22Rv1 (cell line): ENCODE measurements around the gene RAB30.

Experiments used
- H3K27ac ChIP-seq: fragments of 450-650 bp; 2 replicates; pipeline ENCODE4 v1.5.1; 2017
- ZFX ChIP-seq: fragments of 450-650 bp; IDR thresholded peaks from 2 replicates; pipeline ENCODE4 v1.6.1; 2017; ENCODE audit warnings: antibody characterized with exemption, borderline replicate concordance
- TF ChIP-seq, protein P1 (sequence below): fragments of 450-650 bp; IDR thresholded peaks from 2 replicates; pipeline ENCODE4 v1.5.1; 2017; ENCODE audit warnings: mild to moderate bottlenecking

Gene RAB30

DNA sequence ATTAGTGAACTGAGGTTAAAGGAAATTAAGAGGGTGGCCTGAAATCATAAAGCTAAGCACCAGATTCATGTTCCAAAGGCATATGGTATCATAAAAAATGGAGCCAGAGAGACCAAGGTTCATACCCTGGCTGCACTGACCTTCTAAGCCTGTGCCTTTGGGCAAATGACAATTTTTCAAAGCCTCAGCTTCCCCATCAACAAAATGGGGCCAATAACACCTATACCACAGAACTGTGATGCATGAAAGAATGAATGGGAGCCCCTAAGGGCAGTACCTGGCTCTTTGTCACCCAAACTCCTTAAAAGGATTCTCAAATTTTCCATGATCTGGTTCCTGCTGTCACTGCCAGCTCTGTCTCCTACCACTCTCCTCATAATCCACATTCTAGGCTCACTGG lies 72.5 kb downstream of the RAB30 start:
- H3K27ac ChIP-seq = no peak overlapping the region
- no peak for TF ChIP-seq ZFX
- TF ChIP-seq, protein P1, sequence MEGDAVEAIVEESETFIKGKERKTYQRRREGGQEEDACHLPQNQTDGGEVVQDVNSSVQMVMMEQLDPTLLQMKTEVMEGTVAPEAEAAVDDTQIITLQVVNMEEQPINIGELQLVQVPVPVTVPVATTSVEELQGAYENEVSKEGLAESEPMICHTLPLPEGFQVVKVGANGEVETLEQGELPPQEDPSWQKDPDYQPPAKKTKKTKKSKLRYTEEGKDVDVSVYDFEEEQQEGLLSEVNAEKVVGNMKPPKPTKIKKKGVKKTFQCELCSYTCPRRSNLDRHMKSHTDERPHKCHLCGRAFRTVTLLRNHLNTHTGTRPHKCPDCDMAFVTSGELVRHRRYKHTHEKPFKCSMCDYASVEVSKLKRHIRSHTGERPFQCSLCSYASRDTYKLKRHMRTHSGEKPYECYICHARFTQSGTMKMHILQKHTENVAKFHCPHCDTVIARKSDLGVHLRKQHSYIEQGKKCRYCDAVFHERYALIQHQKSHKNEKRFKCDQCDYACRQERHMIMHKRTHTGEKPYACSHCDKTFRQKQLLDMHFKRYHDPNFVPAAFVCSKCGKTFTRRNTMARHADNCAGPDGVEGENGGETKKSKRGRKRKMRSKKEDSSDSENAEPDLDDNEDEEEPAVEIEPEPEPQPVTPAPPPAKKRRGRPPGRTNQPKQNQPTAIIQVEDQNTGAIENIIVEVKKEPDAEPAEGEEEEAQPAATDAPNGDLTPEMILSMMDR = no peak

DNA sequence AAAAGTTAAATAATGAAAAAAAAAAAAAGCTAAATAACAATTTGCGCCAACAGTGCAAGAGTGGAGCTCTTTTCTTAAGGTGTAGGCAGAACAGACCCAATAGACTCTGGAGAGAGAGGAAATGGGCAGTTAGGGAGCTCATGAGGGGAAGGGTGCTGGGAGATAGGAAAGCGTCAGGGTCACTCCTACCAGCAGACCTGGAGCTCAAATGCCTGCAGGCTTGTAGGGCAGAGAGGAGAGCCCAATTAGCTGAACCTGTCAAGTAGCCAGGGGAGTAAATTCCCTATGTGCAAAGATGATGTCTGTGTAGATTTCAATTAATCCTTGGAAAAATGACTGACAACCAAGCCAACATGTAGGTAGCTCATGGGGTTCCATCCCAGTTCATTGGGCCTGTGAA lies 73.0 kb downstream of the RAB30 start:
- H3K27ac ChIP-seq = no peak overlapping the region
- no peak for TF ChIP-seq ZFX
- TF ChIP-seq, protein P1 = no peak

DNA sequence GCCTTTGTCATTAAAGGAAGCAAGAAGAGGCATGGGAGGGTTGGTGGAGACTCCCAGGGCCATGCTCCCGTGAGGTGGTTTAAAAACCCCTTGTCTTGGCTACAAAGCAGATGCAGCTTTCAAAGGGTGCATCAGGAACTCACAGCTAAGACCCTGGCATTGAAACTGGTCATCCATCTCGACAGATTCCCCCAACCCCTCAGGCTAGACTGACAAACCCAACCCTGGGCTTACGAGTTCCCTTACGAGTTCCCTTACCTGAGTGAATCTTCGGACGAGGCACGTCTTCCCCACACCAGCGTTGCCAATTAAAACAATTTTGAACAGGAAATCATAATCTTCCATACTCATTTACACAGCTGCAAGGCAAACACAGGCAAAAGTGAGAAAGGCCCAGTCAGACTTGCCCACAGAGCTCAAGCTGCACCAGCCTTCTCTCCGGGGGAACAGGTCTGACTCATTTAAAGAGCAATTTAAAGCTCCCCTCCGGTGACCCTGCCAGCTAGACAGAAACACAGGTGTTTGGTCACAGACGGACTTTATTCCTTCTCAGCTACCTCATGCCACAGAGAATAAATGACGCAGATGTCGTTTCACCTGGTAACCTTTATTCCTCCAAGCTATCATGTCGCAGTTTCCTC lies 74.6 kb downstream of the RAB30 start:
- H3K27ac ChIP-seq = no peak overlapping the region

DNA sequence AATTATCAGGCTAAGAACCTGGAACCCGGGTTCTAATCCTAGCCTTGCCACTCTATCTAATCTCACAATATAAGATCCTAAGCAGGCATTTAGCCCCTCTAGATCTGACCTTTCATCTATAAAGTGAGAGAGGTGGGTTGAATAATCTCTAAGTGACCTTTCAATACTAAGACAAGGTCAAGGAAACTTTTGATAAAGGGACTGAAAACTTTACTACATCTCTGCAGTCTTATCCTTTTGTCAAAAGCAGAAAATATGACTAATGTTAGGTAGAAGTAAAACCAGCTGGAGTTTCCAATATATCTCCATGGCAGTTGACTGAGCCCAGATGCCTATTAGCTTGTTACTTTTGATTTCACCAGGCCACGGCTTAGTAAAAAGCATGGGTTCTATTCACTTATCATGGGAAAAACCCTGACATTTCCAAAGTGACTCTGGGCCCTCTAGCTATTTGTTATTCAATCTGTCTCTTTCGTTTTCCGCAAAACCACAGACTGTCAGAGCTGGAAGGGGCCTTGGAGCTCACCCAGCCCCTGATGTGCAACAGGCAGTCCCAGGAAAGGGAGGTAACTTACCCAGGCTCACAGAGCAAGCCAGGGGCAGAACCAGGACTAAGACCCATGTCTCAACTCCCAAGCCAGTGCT lies 75.8 kb downstream of the RAB30 start:
- TF ChIP-seq ZFX = no peak
- TF ChIP-seq, protein P1 = no peak

More for the DNA sequence above, 74.6 kb downstream of the RAB30 start:
- TF ChIP-seq, protein P1 = no peak
- no peak for TF ChIP-seq ZFX

DNA sequence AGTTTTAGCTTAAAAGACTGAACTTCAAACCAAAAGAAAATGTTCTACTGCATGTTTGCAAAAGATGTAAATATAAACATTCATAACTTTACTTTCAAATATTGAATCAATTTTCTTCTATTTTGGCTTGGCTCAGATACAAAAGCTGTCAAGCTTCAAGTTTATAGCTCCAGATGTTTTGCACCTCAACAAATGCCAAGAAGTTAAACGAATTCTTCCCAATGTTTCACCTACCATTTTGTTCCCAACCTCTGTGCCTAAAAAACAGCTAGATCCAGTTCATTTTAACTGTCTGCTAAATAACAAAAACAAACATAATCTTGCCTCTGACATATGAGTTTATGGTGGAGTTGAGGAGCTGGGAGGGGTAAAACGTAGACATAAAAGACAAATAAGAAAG lies 76.5 kb downstream of the RAB30 start:
- no peak for TF ChIP-seq ZFX
- TF ChIP-seq, protein P1 = no peak
- H3K27ac ChIP-seq = no peak overlapping the region

More for the DNA sequence above, 75.8 kb downstream of the RAB30 start:
- no peak overlapping the region for H3K27ac ChIP-seq

DNA sequence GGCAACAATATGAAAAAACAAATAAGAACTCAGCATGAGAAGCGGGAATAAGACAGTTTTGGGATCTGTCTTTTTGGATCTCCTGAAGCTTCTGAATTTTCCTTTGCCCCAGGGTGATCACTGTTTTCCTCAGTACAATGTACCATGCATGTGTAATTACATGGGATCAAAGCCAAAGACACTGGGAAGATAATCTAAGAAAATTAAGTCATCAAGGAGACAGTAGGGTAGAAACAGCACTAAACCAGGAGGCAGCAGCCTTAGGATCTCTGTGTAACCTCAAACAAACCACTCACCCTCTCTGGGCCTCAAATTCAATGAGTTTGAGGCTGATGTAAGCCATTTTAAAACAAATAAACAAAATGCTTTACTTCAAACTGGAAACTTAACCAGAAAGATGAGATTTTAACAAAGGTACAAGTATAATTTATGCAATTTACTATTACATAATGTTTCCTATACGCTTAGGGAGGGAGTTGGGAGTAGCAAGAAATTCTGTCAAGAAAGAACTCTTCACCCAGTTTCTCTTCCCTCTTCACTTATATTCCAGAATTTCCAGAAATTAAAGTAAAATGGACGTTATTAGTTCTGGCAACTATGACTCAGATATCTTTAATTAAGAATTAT lies 77.0 kb downstream of the RAB30 start:
- TF ChIP-seq, protein P1 = no peak
- no peak for TF ChIP-seq ZFX
- H3K27ac ChIP-seq = no peak overlapping the region

DNA sequence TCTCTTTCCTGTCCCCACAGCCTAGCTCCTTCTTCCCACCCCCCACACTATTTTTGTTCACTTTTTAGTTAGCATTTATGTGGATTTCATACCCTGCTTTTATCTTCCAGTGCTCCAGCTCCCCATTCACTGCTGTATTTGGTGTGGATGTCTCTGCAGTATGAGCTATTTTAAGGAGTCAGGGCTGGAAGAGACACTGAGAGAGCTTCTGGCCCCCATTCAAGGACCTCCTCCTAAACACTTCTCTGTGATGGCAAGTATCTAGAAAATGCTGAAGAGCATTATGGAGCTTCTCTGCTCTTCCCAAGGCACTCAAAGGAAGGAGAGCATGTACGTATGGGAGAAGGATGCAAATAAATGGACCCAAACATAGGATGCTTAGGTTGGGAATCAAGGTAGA lies 79.5 kb downstream of the RAB30 start:
- TF ChIP-seq, protein P1 = no peak
- TF ChIP-seq ZFX = no peak
- no peak overlapping the region for H3K27ac ChIP-seq
